Erythroblast (primary cell): Measurements from ENCODE around the gene HERC4.

Source experiments
- GATA1 ChIP-seq: IDR thresholded peaks from 2 replicates; pipeline ENCODE4 v1.6.1; 2011; ENCODE audit warnings: low read depth, mild to moderate bottlenecking, control low read depth, low read length, moderate library complexity
- POLR2A ChIP-seq: IDR thresholded peaks from 2 replicates; pipeline ENCODE4 v1.6.1; 2011; ENCODE audit warnings: mild to moderate bottlenecking, low read length

GRCh38 chr10:68079434-68079833, 4.4 kb upstream of the HERC4 start:
- TF ChIP-seq POLR2A (no peak), GATA1 (no peak)
